ENCODE data around the gene CALCOCO2.
"Not testable (repeated sequence)": the region's sequence is repeated elsewhere in the genome, so short reads cannot be mapped to it uniquely, and the experiment has no call there.

The CALCOCO2 gene

GRCh38 chr17:48825446-48826381 is 5.1 kb upstream of the CALCOCO2 start:
- DNase-seq (ENCODE audit: low read depth) = no peak

DNA sequence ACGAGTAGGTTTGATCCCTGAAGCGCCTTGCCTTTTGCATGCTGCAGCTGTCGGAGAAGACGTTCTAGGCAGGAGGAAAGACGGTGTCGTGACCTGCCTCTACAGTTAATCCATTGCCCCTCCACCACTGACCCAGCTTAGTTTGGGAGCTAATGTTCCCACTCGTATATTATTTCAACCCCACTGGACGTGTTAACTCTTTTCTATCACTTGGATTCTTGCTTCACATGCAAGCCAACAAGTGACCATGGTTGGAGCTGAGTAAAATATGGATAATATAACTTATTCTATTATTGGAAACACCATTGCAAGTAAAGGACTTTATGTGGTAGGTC is 681 bp downstream of the CALCOCO2 start:
- no peak for DNase-seq (ENCODE audit: low read depth)

GRCh38 chr17:48834973-48835372 is 4.1 kb downstream of the CALCOCO2 start:
- no peak for DNase-seq (ENCODE audit: low read depth)

- no peak for DNase-seq (ENCODE audit: low read depth)
Measured at GRCh38 chr17:48835971-48836370, 5.1 kb downstream of the CALCOCO2 start.

DNA sequence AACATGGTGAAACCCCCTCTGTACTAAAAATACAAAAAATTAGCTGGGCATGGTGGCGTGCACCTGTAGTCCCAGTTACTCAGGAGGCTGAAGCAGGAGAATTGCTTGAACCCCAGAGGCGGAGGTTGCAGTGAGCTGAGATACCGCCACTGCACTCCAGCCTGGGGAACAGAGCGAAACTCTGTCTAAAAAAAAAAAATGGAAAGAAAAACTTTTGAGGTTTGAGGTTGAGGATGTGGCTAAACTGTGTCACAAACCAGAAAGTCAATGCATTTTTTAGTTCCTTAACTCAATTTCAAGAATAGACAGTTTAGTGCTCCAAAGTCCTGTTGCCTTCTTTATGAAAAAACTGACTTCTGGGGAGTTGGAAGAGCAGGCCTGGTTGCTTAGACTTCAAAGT is 6.6 kb downstream of the CALCOCO2 start:
- DNase-seq (ENCODE audit: low read depth) = not testable (repeated sequence)

GRCh38 chr17:48840441-48840840 is 9.6 kb downstream of the CALCOCO2 start:
- DNase-seq (ENCODE audit: low read depth) = no peak

DNA sequence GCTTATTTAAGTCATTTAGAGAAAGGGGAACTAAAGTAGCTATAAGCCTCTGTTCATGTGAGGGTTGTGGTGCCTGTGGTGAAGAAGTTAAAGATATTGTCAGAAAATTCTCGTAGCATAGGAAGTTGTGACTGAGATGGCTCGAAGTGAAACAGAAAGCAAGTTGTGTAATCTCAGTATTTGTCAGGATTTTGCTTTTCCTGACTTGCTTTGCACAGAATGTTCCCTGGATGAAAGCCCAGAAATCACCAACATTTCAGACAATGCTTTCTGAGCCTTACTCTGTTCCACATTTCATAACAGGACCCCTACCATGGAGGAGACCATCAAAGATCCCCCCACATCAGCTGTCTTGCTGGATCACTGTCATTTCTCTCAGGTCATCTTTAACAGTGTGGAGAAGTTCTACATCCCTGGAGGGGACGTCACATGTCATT is 10.6 kb downstream of the CALCOCO2 start:
- DNase-seq (ENCODE audit: low read depth) = no peak

- DNase-seq (ENCODE audit: low read depth) = no peak
Measured at GRCh38 chr17:48842746-48843145, 11.9 kb downstream of the CALCOCO2 start.

GRCh38 chr17:48843187-48843900 is 12.5 kb downstream of the CALCOCO2 start:
- no peak for DNase-seq (ENCODE audit: low read depth)

DNA sequence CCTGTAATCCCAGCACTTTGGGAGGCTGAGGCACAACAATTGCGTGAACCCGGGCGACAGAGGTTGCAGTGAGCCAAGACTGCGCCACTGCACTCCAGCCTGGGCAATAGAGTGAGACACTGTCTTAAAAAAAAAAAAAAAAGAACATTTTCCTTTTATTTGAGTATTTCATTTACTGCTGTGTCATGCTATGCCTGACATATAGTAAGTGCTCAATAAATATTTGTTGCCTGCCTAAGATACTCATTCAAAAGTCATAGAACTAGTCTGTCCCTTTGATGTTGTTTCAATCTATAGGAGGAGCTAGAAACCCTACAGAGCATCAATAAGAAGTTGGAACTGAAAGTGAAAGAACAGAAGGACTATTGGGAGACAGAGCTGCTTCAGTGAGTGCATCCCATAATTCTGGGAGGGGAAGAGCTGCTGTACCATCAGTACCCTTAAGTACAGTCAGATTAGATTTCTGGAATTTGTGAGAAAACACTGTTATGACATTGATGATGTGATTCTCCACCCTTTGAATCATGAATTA is 20.0 kb downstream of the CALCOCO2 start:
- no peak for DNase-seq (ENCODE audit: low read depth)

DNA sequence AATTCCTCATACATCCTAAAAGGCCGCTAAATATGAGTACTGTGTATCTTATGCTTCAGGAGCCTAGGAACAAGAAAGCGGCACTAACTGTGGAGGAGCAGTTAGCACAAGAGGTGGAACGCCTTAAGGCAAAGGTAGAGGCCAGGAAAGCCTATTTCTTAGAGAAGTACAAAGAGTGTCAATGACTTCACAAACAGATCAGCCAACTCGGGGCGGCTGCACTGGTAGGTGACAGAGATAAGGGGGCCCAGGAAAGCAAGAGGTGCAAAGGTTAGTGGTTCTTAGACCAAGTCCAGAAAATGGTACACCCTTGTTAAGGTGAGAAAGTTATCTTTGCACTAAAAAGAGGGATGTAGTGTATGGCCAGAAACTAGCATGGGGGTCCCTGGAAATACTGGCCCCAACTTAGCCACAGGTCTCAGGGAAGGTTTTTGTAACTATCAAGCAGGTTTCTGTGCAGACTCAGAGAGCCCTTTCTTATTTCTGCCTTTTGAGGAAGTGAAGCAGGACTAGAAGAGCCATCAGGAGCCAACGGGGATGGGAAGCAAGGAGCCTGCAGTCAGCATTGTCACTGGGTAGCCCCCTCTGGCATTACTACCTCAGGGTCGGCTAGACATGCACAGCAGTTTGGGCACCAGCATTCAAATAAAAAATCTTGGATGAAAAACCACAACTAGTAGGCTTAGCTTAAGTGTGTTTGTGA is 24.1 kb downstream of the CALCOCO2 start:
- no peak for DNase-seq (ENCODE audit: low read depth)

GRCh38 chr17:48856122-48856821 is 25.4 kb downstream of the CALCOCO2 start:
- DNase-seq (ENCODE audit: low read depth) = no peak

DNA sequence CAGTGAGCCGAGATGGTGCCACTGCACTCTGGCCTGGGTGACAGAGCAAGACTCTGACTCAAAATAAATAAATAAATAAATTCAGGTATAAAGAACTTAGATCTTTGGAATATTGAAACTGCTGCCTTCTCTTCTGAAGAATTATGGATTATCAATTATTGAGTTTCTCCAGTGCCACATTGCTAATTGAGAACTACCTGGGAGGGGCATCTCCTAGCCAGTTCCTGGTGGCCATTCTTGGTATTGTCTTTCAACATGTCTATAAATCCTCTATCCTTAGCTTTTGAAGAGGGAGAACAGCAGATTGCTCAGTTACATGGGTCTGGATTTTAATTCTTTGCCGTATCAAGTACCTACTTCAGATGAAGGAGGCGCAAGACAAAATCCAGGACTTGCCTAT is 29.2 kb downstream of the CALCOCO2 start:
- no peak for DNase-seq (ENCODE audit: low read depth)

- no peak for DNase-seq (ENCODE audit: low read depth)
Measured at GRCh38 chr17:48860456-48860855, 29.6 kb downstream of the CALCOCO2 start.

DNA sequence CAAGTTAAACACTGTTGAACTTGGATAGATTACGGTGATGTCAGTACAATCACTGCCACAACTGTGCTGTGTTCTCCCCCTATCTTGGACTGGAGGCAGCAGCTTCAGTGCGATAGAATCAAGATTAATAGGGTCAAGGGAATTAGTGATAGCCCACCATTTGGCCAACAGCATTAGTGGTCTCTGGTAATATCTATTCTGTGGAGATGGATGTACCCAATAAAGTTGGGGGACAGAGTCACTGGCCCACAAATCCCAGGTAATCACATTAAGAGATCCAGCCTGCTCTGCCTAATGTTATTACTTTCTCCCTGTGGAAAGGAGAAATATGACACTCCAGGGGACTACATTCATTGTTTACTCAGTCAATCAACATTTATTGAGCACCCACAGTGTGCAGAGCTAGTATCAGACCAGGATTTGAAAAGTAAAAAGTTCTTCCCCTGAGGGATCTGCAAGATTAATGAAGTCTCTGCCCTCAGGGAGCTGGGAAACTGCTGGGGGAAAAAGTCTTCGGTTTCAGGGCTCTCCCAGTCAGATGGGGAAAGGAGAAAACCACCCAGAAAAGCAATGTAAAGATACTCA is 38.2 kb downstream of the CALCOCO2 start:
- no peak for DNase-seq (ENCODE audit: low read depth)

GRCh38 chr17:48869821-48870318 is 39.0 kb downstream of the CALCOCO2 start:
- no peak for DNase-seq (ENCODE audit: low read depth)

GRCh38 chr17:48871035-48871550 is 40.3 kb downstream of the CALCOCO2 start:
- DNase-seq (ENCODE audit: low read depth) = no peak

DNA sequence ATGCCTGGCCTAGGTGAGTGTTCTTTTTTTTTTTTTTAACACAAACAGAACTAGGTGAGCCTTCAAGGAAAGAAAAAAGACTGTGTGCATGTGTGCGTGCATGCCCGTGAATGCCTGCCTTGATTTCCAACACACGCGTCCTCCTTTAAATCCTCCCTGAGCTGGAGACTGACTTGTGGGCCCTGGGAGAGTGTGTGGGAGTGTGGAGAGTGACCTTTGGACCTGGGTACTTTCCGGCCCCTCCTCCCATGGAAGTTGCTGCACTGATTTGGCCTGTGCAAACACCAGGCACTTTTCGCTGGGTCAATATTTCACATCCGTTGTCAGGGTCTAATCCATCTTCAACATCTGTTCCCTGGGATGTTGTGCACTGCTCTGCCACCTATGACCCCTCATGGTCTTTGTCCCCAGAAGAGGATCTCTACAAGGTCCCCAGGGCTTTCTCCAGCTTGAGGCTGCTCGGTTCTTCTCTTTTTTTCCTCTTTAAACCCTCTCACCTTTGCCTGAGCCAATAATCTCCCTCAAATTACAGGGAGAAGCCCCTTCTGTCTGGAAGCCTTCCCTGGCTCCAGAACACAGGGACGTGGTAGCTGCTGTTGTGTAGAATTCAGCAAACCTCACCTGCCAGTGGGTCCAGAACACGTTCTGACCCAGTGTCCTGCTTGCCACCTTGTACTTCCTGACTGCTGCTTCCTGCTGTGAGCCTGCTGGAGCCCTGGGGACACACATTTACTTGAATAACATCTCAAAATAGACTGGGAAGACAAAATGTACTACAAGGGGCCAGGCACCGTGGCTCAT is 40.9 kb downstream of the CALCOCO2 start:
- DNase-seq (ENCODE audit: low read depth) = no peak

DNA sequence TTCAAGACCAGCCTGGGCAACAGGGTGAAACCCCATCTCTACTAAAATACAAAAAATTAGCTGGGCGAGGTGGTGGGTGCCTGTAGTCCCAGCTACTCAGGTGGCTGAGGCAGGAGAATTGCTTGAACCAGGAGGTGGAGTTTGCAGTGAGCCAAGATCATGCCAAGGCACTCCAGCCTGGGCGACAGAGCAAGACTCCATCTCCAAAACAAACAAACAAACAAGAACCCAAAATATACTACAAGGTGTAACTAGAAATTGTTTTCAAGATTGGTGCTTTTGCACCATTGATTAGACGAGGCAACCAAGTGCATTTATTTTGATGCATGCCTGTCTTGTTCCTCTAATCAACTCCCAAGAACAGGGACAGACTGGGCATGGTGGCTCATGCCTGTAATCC is 41.6 kb downstream of the CALCOCO2 start:
- not testable (repeated sequence) for DNase-seq (ENCODE audit: low read depth)

DNA sequence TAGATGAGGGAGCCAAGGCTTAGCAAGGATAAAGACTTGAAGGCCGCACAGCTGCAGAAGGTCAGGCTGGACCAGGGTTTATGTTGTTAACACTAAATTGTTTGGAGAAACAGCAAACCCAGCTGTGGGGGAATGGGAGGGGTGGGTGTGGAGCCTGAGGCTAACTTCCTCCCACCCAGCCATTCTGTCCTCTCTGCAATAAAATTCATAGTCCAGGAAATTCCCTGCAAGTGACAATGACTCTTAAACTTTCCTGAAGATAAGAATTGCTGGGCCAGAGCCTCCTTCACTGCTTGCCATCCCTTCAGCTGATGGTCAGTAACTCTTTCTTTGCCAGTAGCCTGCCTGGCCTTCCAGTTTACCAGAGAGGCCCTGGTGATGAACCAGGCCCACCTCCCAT is 42.4 kb downstream of the CALCOCO2 start:
- DNase-seq (ENCODE audit: low read depth) = no peak

All from non-pigmented ciliary epithelial cell (primary cell).